ENCODE data around the gene ART4.

The ART4 gene

DNA sequence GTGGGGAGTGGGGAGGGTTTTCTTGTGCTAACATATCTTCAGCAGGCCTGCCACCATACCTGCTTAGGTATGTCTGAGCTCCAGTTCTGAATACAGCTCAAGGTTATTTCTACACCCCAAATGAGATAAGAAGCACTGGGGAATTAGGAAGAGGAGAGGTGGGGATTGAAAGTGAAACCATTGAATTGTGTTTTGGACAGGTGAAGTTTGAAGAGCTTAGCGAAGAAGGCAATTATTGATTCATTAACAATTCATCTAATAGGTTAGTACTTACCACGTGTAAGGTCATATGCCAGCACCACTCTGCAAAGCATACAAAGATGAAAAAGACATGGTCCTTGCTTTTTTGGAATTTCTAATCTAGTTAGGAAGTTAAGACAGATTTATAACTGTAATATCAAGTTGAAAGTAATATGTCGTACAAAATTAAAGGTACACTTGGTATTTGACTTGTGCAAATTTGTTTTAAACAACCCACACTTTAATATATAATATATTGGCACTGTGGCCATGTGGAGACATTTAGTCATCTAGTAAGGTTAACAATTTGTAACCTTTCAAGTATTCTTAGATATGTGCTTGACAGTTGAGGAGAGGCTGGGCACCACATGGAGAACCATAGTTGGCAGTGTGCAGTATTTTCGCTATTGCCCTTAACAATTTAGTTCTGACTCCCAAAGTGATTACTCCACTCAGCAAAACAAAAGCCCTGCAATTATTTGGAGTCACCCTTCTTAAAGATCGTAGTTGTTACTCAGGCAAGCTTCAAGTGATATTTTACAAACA, 33.0 kb downstream of the ART4 start:
- DNase-seq (ENCODE audit: low read depth): no peak

DNA sequence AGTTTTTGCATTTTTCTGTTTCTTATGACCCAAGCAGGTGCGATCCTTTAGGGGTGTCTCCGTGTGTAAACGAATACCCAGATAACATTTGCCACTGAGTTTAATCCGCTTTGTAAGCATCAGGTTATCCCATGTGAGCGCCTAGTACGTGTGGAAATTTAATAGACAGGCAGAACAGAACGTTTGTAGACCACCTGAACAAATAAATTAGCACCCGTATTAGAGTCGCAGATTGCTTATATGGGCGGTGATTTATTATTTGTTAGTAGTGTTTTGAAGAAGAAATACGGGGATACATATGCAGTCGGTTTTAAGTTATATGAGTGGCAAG, 39.5 kb downstream of the ART4 start:
- DNase-seq (ENCODE audit: low read depth): no peak

DNA sequence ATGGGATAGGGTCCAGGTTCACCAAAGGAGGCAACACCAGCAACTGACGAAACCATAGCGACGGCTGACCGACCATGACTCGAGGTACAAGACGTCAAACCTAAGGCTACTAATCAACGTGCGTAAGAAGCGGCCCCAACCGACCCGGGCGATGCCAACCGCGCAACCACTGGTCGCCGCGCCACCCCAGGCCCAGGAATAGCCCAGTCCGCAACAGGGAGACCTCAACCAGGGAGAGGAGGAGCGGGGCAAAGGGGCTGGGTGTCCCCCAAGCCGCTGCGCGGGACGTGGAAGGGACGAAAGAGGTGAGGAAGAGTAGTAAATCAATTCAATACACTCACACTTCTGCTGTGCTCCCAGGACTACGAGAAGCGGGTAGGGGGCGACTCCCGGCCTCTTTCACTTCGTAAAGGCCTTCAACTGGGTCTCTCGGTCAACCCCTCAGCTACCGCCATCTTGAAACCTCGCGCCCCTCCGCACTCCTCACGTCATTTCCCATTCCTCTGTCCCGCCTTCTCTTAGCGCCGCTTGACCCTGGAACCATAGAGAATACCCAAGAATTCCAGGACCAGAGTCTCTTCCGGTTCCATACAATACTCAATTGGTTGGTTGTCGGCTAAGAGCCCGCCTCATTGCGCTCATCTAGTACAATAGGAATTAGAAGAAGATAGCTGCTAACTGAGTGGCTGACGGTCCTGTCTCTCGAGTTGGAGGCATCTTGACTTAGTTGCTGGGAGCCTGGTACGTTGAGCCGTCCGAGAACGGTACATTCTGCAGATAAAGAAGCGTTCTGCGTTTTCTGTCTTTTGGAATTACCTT, 40.1 kb downstream of the ART4 start, which contains the start of the genes C12orf60 and WBP11:
Gene C12orf60 (plus strand): TSS at position 660 of the 819 bp plus-strand sequence. CDS start 19,266 bp downstream, outside the sequence.
Gene WBP11 (minus strand): TSS at position 468 of the 819 bp plus-strand sequence. CDS start 2,095 bp downstream, outside the sequence.
- DNase-seq (ENCODE audit: low read depth): peak; percentile 85

DNA sequence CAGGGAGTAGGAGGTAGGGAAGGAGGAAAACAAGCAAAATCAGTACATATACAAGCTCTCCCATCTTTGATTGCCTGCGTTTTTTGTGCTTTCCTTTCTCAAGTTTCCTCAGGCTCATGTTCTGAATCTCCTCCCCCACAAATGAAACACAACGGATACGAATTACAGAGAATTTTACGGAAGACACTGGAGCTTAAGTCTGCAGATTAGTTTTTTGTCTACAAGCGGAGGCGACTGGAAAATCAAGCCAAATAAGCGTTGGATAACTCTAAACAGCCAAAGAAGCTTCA, 40.7 kb downstream of the ART4 start:
- DNase-seq (ENCODE audit: low read depth): no peak

DNA sequence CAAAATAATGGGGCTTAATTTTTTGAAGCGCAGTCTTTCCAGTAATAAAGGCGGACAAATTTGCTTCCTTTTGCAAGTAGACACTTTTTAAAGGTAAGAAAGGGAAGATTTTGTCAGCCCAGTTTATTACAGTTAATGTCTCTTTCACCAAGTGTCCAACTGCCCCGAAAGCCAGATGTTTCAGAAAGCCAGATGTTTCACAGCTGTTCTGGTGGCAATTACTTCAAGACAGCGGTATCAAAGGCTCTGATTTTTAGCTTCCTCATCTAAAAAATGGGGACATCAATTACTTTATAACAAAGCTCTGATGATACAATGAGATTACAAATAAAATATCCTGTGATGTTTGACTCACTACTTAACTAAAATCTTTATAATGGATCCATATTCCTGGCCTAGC, 41.1 kb downstream of the ART4 start:
- no peak for DNase-seq (ENCODE audit: low read depth)

DNA sequence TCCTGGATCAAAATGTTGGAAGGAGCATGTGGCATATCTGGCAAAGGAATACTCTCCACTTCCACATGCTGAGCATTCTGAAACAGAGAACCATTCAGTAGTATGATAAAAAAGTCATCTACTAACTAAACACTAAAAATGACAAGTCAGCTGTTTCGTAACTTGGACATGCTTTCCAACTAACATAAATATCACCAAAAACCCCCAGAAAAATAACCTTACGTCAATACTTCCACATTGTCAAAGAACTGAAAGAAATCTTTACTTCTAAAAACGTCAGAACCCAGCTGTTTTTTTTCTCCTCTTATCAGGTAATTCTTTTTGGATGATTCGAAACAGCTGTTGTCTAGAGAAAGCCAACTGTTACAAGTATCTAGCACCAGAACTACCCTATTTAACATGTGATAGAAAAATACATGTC, 48.3 kb downstream of the ART4 start:
- no peak for DNase-seq (ENCODE audit: low read depth)

DNA sequence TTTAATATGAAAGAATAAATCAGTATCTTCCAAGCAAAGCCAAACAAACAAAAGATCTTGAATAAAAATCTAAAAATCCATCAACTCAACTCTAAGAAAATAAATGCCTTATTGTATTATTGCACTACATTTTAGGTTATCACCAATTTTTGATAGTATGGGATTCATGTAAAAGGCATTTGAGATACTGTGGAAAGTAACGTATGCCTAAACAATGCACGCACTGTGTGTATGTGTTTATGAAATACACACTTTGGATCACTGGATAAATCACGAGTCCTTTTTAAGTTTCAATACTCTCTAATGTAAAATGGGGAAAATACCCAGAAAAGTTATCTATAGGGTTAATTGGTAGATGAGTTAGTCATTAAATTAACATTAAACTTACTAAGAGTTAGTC, 57.8 kb downstream of the ART4 start:
- DNase-seq (ENCODE audit: low read depth): no peak

DNA sequence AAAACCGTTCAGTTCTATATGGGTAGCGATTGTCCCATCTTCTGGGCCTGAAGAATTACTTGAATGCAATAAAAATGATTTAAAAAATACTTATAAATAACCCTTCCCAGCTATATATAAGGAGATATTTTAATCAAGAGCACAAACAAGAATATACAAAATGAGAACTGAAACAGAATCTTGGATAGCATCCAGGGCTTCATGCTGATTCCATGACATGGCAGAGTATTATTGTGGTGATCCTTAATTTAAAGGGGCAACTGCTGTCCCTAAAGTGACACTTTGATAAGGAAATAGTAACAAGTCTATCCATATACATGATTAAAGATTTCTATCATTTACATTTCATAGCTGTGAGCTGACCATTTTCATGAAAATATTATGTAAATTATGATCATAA, 58.9 kb downstream of the ART4 start:
- no peak for DNase-seq (ENCODE audit: low read depth)

DNA sequence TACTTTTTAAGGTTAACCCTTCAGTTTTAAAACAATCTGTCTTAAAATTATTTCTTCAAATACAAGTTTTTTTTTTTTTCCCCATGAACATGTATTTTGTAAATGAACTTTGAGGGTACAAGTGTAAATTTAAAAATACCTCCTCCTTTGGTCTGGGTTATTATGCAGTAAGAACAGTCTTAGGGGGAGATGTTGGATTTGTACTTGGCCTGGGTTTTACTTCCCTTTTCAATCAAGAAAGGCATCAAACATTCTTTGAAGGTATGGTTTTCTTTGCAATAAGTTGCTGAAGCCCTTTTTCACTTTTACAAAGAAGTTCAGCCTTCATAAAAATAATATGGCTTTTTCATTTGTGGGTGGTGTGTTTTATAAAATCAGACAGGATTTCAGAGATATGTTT, 60.6 kb downstream of the ART4 start:
- DNase-seq (ENCODE audit: low read depth): no peak

DNA sequence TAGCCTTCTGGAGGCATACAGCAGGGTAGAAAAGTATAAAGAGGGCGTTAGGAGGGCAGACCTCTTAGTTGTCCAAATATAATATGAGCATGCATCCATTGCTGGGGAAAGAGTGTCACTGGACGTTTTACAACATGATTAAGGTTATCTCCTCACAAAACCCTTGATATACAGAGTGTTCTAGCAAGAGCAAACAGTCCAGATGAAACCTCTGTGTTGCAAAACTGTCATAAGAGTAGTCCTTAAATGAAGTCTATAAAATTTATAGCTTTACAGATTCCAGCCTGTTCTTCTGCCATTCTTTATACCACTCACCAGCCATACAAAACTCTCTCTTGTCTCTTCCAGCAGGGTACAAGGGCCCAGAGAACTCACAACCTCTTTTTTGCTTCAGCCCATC, 61.8 kb downstream of the ART4 start:
- DNase-seq (ENCODE audit: low read depth): no peak

DNA sequence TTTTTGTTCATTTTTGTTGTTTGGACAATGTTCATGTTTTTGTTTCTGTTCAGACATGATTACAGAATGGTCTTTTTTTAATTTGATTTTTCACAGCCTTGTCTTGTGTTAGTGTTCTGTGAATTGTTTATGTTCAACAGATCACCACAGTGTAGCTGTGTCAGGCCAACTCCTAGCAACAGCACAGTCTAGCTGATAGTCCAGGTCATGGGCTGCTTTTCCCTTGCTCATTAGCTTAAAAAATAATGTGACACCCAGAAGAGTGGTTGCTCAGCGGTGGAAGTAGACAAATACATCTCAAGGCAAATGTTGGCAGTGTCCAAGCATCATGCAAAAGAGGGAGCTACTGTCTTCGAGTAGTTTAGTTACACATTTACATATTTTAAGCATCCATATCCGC, 62.5 kb downstream of the ART4 start:
- DNase-seq (ENCODE audit: low read depth): no peak

DNA sequence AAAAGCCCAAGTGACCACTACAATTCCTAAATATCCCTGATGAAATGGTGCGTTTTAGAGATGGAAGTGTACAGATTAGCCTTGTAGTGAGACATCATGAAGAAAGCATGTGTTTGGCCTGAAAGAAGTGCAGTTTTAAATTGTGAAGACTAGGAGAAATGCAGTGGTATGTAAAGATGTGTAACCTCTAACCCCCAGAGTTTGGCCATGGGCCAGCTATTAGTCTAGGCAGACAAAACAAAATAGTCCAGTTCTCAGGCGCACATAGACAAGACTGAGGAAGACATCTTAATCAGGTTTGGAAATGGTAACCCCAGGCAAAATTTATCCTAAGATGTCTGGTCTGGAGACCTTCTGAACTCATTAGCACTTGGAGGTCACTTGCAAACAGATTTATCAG, 63.5 kb downstream of the ART4 start:
- DNase-seq (ENCODE audit: low read depth): no peak

DNA sequence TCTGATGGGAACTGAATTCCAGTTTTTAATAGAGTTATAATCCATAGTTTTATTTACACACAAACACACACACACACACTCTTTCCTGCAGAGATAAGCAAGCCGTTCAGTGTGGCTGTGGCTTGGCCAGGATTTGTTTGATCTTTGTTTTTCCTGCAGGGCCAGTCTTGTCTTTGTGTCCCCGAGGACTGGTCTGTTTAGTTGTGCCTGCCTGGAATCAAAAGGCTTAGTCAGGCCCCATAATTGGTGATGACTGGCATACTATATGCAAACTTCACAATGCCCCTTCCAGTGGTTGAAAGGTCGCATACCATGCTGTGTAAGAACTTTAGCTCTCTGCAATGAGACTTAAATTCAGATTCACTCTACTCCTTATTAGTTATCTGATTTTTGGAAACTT, 66.1 kb downstream of the ART4 start:
- no peak for DNase-seq (ENCODE audit: low read depth)

DNA sequence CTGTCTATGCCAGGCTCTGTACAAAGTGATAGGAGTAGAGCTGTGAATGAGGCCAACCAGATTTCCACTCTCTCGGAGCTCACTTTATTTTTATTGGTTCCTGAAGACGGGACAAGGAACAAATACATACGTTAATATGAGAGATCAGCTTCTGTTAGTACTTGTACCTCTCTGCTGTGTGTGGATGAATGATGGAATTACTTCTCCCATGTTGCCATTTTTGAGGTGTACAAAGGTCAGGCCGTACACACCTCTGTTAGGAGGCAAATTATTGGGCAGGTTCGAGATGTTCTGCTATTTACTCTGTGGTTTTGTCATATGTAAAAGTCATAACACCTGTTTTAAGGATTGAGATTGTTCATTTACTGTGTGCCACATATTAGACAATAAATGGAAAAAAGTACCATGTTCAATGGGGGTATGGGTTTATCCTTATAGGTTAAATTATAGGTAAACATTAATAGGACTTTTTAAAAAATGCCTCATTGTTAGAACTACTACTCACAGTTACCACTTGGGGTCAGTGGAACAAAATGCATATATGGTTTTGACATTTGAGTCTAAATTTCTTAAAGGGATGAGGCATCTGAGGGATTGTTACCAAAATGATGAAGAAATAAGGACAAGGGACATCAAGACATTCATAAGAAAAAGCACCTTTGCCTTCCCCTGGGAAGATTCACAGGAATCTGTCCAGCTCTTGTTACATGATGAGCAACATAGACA, 66.9 kb downstream of the ART4 start:
- DNase-seq (ENCODE audit: low read depth): no peak

DNA sequence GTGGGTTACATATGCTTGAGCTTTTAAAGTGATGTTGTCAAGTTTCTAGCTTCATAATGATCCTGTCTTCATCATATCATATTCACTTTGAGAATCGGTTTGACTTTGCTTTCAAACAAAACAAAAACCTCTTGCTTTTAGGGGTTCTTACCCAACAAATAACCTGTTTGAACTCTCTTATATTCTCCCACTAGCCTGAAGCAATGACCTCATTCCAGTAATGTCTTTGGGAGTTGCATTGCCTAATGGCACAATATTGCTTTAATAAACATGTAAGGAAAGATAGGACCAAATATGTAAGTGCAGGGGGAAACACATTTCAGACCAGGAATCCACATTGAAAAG, 67.7 kb downstream of the ART4 start:
- DNase-seq (ENCODE audit: low read depth): no peak
